ENCODE data around the gene C8B.

GRCh38 chr1:56912325-56912724, 53.5 kb downstream of the C8B start:
- no peak for TF ChIP-seq CTCF (IDR thresholded peaks at IDR 0.05; ENCODE audit: low read depth, low read length, poor library complexity, severe bottlenecking)
- TF ChIP-seq EZH2phosphoT487 (IDR thresholded peaks at IDR 0.05; ENCODE audit: borderline replicate concordance, low read length) = no peak

Data from DOHH2 (cell line).